MG63 (cell line): ENCODE data around the gene CTNND2. TPM values are rescaled to one million over a fixed set of nuclear protein-coding genes. Genes with fewer than 3 reads are reported as not detected.

Experiments used
- DNase-seq: peaks from one replicate; pipeline ENCODE4 v3.0.0-alpha.2; 2020
- H3K27me3 ChIP-seq: fragments of 250-450 bp; sonication (Bioruptor Pico); 2 replicates; pipeline ENCODE4 v1.5.1; 2020; ENCODE audit warnings: mild to moderate bottlenecking, moderate library complexity
- H3K36me3 ChIP-seq: fragments of 250-450 bp; sonication (Bioruptor Pico); 2 replicates; pipeline ENCODE4 v1.5.1; 2020; ENCODE audit warnings: mild to moderate bottlenecking, moderate library complexity
- H3K4me3 ChIP-seq: fragments of 250-450 bp; sonication (Bioruptor Pico); 2 replicates; pipeline ENCODE4 v1.5.1; 2020; ENCODE audit warnings: mild to moderate bottlenecking, moderate library complexity
- H3K9me3 ChIP-seq: fragments of 250-450 bp; sonication (Bioruptor Pico); 2 replicates; pipeline ENCODE4 v1.5.1; 2020; ENCODE audit warnings: mild to moderate bottlenecking, moderate library complexity
- total RNA-seq: library from RNA; depleted of rRNA; stranded (reverse); fragments of >200 nt; shearing (Covaris generic); gene quantifications from 2 replicates; pipeline ENCODE4 v1.2.3, GENCODE V29; 2014; ENCODE audit warnings: low replicate concordance

Gene CTNND2
- total RNA-seq, 1 experiment from 2014 or later, result 0.13 TPM

GRCh38 chr5:11180890-11181289 lies 723.4 kb downstream of the CTNND2 start:
- Histone ChIP-seq H3K27me3 (peaks cover 4% of the 10 kb centered on the region), H3K9me3 (no peaks in the 10 kb centered on the region), H3K36me3 (no peaks in the 10 kb centered on the region), H3K4me3 (no peak overlapping the region)
- no peak for DNase-seq

- no peaks in the 10 kb centered on the region for H3K36me3 ChIP-seq
- H3K4me3 ChIP-seq, result no peak overlapping the region
- no peaks in the 10 kb centered on the region for H3K9me3 ChIP-seq
- H3K27me3 ChIP-seq, result peaks cover 5% of the 10 kb centered on the region; the same call in 1 of the 2 replicates
- DNase-seq, result no peak
Measured at GRCh38 chr5:11177999-11178711, 726.1 kb downstream of the CTNND2 start.

- Histone ChIP-seq H3K36me3 (no peaks in the 10 kb centered on the region), H3K4me3 (no peak overlapping the region)
Measured at GRCh38 chr5:11174591-11174990, 729.7 kb downstream of the CTNND2 start.

GRCh38 chr5:11172484-11172883 lies 731.8 kb downstream of the CTNND2 start:
- no peak for DNase-seq

More at GRCh38 chr5:11174591-11174990, 729.7 kb downstream of the CTNND2 start:
- no peaks in the 10 kb centered on the region for H3K9me3 ChIP-seq
- DNase-seq, result no peak
- H3K27me3 ChIP-seq, result peaks cover 14% of the 10 kb centered on the region; the same call in 1 of the 2 replicates

GRCh38 chr5:11171236-11171635 lies 733.0 kb downstream of the CTNND2 start:
- Histone ChIP-seq H3K27me3 (peaks cover 12% of the 10 kb centered on the region; the same call in 1 of the 2 replicates), H3K4me3 (no peak overlapping the region), H3K9me3 (no peaks in the 10 kb centered on the region), H3K36me3 (no peaks in the 10 kb centered on the region)
- DNase-seq, result no peak

More at GRCh38 chr5:11172484-11172883, 731.8 kb downstream of the CTNND2 start:
- Histone ChIP-seq H3K36me3 (no peaks in the 10 kb centered on the region), H3K9me3 (no peaks in the 10 kb centered on the region), H3K4me3 (no peak overlapping the region), H3K27me3 (peaks cover 12% of the 10 kb centered on the region; the same call in 1 of the 2 replicates)

GRCh38 chr5:11166923-11167322 lies 737.3 kb downstream of the CTNND2 start:
- H3K36me3 ChIP-seq, result no peaks in the 10 kb centered on the region
- H3K9me3 ChIP-seq, result no peaks in the 10 kb centered on the region
- H3K4me3 ChIP-seq, result no peak overlapping the region
- DNase-seq, result no peak
- peaks cover 4% of the 10 kb centered on the region; the same call in 1 of the 2 replicates for H3K27me3 ChIP-seq

- Histone ChIP-seq H3K27me3 (peaks cover 2% of the 10 kb centered on the region; the same call in 1 of the 2 replicates), H3K36me3 (no peaks in the 10 kb centered on the region)
- DNase-seq, result no peak
Measured at GRCh38 chr5:11164531-11165294, 739.5 kb downstream of the CTNND2 start.

GRCh38 chr5:11157132-11157531 lies 747.1 kb downstream of the CTNND2 start:
- Histone ChIP-seq H3K9me3 (no peaks in the 10 kb centered on the region; the same call in 1 of the 2 replicates), H3K36me3 (no peaks in the 10 kb centered on the region), H3K27me3 (peaks cover 14% of the 10 kb centered on the region), H3K4me3 (no peak overlapping the region)
- no peak for DNase-seq

More at GRCh38 chr5:11164531-11165294, 739.5 kb downstream of the CTNND2 start:
- no peaks in the 10 kb centered on the region for H3K9me3 ChIP-seq
- H3K4me3 ChIP-seq, result no peak overlapping the region

GRCh38 chr5:11153670-11154382 lies 750.4 kb downstream of the CTNND2 start:
- Histone ChIP-seq H3K27me3 (peaks cover 22% of the 10 kb centered on the region), H3K4me3 (no peak overlapping the region), H3K9me3 (no peaks in the 10 kb centered on the region; the same call in 1 of the 2 replicates), H3K36me3 (no peaks in the 10 kb centered on the region)
- no peak for DNase-seq

GRCh38 chr5:11152368-11152767 lies 751.9 kb downstream of the CTNND2 start:
- Histone ChIP-seq H3K4me3 (no peak overlapping the region), H3K36me3 (no peaks in the 10 kb centered on the region), H3K27me3 (peaks cover 22% of the 10 kb centered on the region), H3K9me3 (no peaks in the 10 kb centered on the region; the same call in 1 of the 2 replicates)
- no peak for DNase-seq

GRCh38 chr5:11150976-11151375 lies 753.3 kb downstream of the CTNND2 start:
- H3K4me3 ChIP-seq, result no peak overlapping the region
- DNase-seq, result no peak
- no peaks in the 10 kb centered on the region for H3K9me3 ChIP-seq
- H3K27me3 ChIP-seq, result peaks cover 19% of the 10 kb centered on the region
- H3K36me3 ChIP-seq, result no peaks in the 10 kb centered on the region

- H3K9me3 ChIP-seq, result no peaks in the 10 kb centered on the region
- no peak overlapping the region for H3K4me3 ChIP-seq
- DNase-seq, result no peak
- H3K27me3 ChIP-seq, result peaks cover 18% of the 10 kb centered on the region
- H3K36me3 ChIP-seq, result no peaks in the 10 kb centered on the region
Measured at GRCh38 chr5:11148810-11149539, 755.3 kb downstream of the CTNND2 start.

GRCh38 chr5:11146171-11146570 lies 758.1 kb downstream of the CTNND2 start:
- no peak for DNase-seq
- Histone ChIP-seq H3K36me3 (no peaks in the 10 kb centered on the region), H3K27me3 (peaks cover 3% of the 10 kb centered on the region), H3K4me3 (no peak overlapping the region), H3K9me3 (no peaks in the 10 kb centered on the region)

GRCh38 chr5:11143456-11144267 lies 760.6 kb downstream of the CTNND2 start:
- Histone ChIP-seq H3K36me3 (no peaks in the 10 kb centered on the region), H3K27me3 (no peaks in the 10 kb centered on the region), H3K4me3 (no peak overlapping the region), H3K9me3 (no peaks in the 10 kb centered on the region)
- no peak for DNase-seq

- peaks cover 7% of the 10 kb centered on the region for H3K27me3 ChIP-seq
- no peak overlapping the region for H3K4me3 ChIP-seq
- DNase-seq, result no peak
- no peaks in the 10 kb centered on the region for H3K36me3 ChIP-seq
- H3K9me3 ChIP-seq, result no peaks in the 10 kb centered on the region
Measured at GRCh38 chr5:11139217-11139865, 764.9 kb downstream of the CTNND2 start.
